Stimulated activated naive CD4-positive, alpha-beta T cell (primary cell): Measurements from ENCODE around the gene CLEC17A.

Experiments
- DNase-seq, 6 experiments: peaks; one replicate each; lab custom pipeline; 2025; lab: John Stamatoyannopoulos, UW

The CLEC17A gene

GRCh38 chr19:14654786-14655560 lies 72.1 kb downstream of the CLEC17A start:
- no peak for DNase-seq

- no peak for DNase-seq
Measured at GRCh38 chr19:14655726-14656125, 72.8 kb downstream of the CLEC17A start.

GRCh38 chr19:14659874-14660489 lies 77.1 kb downstream of the CLEC17A start:
- no peak for DNase-seq

DNA sequence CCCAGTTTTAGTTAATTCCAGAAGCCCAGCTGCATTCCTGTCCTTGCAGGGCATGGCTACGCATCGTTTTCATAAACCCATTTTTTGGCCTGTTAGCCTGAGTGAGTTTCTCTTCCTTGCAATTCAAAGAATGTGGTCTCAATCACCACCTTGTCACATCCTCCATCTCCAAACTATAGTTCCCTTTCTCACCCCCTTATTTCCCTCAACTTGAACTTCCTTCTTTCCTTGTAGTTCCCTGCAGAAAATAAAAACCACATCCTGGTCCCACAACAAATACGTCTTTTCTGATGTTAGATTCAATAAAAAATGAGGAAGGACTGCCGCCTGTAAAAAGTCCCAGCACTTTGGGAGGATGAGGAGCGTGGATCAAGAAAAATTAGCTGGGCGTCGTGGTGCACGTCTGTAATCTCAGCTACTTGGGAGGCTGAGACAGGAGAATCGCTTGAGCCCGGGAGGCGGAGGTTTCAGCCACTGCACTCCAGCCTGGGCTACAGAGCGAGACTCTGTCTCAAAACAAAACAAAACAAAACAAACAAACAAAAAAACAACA lies 78.6 kb downstream of the CLEC17A start:
- no peak for DNase-seq
